Activated CD8-positive, alpha-beta T cell treated with anti-CD3 and anti-CD28 coated beads, Interleukin-2, amount 10 ng/mL, durations not matched to agents 7 days and 5 days (primary cell): Measurements from ENCODE around the gene PTPRM. TPM values are rescaled to one million over a fixed set of nuclear protein-coding genes. Genes with fewer than 3 reads are reported as not detected.

Experiments
- ATAC-seq: fragments of 150-1000 bp; cut with Tn5 transposase; one replicate; pipeline ENCODE4 v1.10.0; 2021; ENCODE audit warnings: moderate library complexity
- CTCF ChIA-PET: fragments of 350-600 bp; sonication (Branson Sonifier 250); formaldehyde crosslinking; loops from one replicate; lab custom pipeline; 2021; ENCODE audit warnings: antibody characterized with exemption; lab: Charles Lee
- POLR2A ChIA-PET: fragments of 350-600 bp; sonication (Branson Sonifier 250); formaldehyde crosslinking; loops from one replicate; lab custom pipeline; 2021; ENCODE audit warnings: antibody characterized with exemption; lab: Charles Lee
- DNase-seq: peaks from one replicate; pipeline ENCODE4 v3.0.0-alpha.2; 2020
- H3K27ac Mint-ChIP-seq: one replicate; pipeline ENCODE4 v1.8.0; 2021; ENCODE audit warnings: mild to moderate bottlenecking, mixed read lengths
- H3K27me3 Mint-ChIP-seq: one replicate; pipeline ENCODE4 v1.8.0; 2021; ENCODE audit warnings: low read depth, mixed read lengths
- H3K36me3 Mint-ChIP-seq: one replicate; pipeline ENCODE4 v1.8.0; 2021; ENCODE audit warnings: low read depth, mixed read lengths
- H3K4me1 Mint-ChIP-seq: one replicate; pipeline ENCODE4 v1.8.0; 2021; ENCODE audit warnings: low read depth, mixed read lengths
- H3K4me3 Mint-ChIP-seq: one replicate; pipeline ENCODE4 v1.8.0; 2021; ENCODE audit warnings: mild to moderate bottlenecking, mixed read lengths
- H3K9me3 Mint-ChIP-seq: one replicate; pipeline ENCODE4 v1.8.0; 2022; ENCODE audit warnings: mixed read lengths; ENCODE audit not compliant: insufficient read depth
- total RNA-seq, 2 experiments: library from RNA; stranded (reverse); gene quantifications; one replicate each; pipeline ENCODE4 v1.2.3, GENCODE V29; 2021

Gene PTPRM
- total RNA-seq, 2 experiments from 2014 or later: 0.76 to 1.0 TPM

DNA sequence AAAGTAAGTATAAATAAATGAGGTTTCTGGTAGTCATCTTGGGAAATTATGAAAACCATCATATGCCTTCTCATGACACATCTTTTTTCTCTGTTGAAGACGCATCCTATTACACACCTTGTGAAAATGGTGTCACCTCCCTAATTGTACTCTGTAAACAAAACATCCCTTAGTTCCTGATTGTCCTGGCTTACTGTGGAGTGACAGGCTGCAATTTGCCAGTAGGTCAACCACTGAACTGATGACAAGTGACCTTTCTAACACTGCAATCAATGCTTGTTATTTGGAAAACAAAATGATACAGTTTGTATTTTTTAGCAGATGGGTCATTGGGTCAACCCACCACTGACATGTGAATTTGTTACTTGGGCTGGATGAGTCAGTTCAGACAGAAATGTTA, 219.5 kb downstream of the PTPRM start:
- CTCF ChIA-PET: no interaction called here

DNA sequence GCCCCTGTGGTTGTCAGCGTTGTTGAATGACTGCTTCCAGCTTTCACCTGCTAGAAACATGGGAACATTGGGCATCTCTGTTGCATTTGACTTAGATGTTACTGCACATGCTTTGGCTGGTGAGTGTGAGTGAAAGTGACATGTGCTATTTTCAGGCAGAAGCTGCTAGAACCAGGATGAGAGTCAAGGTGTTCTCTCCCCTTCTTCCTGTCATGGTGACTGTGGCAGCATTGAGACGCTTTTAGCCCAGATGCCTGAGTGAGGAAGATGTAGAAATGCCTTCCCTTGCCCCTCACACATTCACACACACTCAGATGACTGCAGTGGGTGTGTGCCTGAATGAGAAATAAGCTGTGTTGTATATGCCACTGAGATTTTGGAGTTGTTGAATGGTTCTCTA, 220.2 kb downstream of the PTPRM start:
- POLR2A ChIA-PET: no interaction called here
- CTCF ChIA-PET: no interaction called here
- Mint-ChIP-seq H3K27ac (no peak overlapping the region), H3K4me1 (no peaks in the 10 kb centered on the region), H3K36me3 (no peaks in the 10 kb centered on the region), H3K27me3 (no peaks in the 10 kb centered on the region), H3K4me3 (no peak overlapping the region), H3K9me3 (no peaks in the 10 kb centered on the region)
- DNase-seq (no peak), ATAC-seq (no peak)

More for the DNA sequence above, 219.5 kb downstream of the PTPRM start:
- ATAC-seq (no peak), DNase-seq (no peak)
- POLR2A ChIA-PET: no interaction called here
- H3K4me1 Mint-ChIP-seq: no peaks in the 10 kb centered on the region
- H3K4me3 Mint-ChIP-seq: no peak overlapping the region
- no peaks in the 10 kb centered on the region for H3K27me3 Mint-ChIP-seq
- H3K36me3 Mint-ChIP-seq: no peaks in the 10 kb centered on the region
- no peaks in the 10 kb centered on the region for H3K9me3 Mint-ChIP-seq
- no peak overlapping the region for H3K27ac Mint-ChIP-seq

DNA sequence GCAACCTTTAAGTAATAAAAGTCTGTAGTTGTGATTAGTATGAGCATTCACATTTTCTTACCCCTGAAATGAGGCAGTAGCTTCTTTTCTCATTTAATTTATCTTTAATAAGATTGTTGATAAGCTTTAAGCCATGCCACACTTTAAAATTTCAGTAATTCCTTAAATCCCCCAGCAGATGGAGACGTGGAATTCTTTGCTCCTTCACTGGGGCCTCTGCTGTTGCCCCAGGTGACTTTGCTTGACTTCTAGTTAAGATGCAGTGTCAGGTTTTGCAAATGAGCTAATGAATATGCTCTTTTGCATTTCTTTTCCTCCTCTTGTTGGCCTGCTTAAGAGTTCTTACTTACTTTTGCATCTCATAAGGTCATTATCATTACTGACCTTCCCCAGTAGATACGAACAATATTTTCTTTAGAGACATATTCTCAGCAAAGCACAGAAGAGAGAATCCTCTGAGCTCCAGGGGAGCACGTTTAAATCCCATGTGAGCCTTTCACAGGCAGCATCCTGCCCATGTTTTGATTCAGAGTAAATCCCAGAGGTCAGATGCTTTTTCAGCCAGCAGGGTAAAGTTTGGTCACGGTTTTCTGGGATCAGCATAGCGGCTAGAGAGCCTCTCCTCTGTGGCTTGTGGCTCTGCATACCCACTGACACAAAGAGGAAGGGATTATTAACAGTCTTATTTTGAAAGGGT, 222.9 kb downstream of the PTPRM start:
- Mint-ChIP-seq H3K9me3 (no peaks in the 10 kb centered on the region), H3K4me1 (no peaks in the 10 kb centered on the region), H3K36me3 (no peaks in the 10 kb centered on the region), H3K4me3 (no peak overlapping the region), H3K27ac (no peak overlapping the region), H3K27me3 (no peaks in the 10 kb centered on the region)
- ATAC-seq (no peak), DNase-seq (no peak)
- ChIA-PET POLR2A (no interaction called here), CTCF (no interaction called here)

DNA sequence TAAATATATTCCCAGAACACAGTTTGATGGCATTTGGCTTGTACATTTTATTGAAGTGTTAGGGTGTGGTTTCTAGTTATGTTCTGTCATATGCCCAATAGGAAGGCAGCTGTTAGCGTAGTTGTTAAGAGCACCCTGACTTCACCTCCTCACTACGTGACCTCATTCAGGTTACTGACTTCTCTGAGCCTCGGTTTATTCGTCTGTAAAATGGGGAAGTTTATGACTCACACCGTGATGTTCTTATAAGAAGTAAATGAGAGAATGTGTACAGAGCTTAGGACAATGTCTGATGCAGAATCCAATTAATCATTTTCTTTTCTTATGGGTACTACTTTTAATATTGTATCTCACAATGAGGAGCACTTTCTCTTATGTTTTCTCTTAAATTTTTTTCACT, 226.0 kb downstream of the PTPRM start:
- DNase-seq: no peak
- Mint-ChIP-seq H3K4me3 (no peak overlapping the region), H3K27me3 (no peaks in the 10 kb centered on the region), H3K4me1 (no peaks in the 10 kb centered on the region), H3K9me3 (no peaks in the 10 kb centered on the region), H3K36me3 (no peaks in the 10 kb centered on the region), H3K27ac (no peak overlapping the region)
- no peak for ATAC-seq
- CTCF ChIA-PET: no interaction called here
- POLR2A ChIA-PET: no interaction called here

DNA sequence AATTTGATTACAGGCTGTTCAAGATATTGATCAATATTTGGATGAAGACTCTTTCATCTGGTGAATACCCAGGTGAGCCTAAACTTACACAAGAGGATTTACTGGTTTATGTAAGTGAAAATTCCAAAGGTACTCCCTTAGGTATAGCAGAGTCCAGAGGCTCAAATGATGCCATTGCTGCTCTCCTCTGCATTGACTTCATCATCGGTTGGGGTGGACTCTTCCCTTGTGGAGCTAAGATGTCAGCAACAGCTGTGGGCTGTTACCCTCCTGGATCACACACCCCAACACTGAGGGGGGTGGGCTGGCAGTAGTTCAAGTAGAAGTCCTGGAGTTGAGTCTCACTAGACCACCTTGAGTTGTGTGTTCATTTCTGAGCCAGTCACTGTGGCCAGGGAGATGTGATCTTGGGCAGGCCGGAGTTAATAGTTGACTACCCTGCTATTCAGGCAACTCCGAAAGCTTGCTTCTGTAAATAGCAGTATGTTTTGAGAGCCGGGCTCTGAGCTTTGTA, 236.9 kb downstream of the PTPRM start:
- H3K27ac Mint-ChIP-seq: no peak overlapping the region
- CTCF ChIA-PET: no interaction called here
- ATAC-seq (no peak), DNase-seq (no peak)
- no peaks in the 10 kb centered on the region for H3K27me3 Mint-ChIP-seq
- H3K4me1 Mint-ChIP-seq: no peaks in the 10 kb centered on the region
- H3K4me3 Mint-ChIP-seq: no peak overlapping the region
- H3K36me3 Mint-ChIP-seq: no peaks in the 10 kb centered on the region
- H3K9me3 Mint-ChIP-seq: no peaks in the 10 kb centered on the region
- POLR2A ChIA-PET: no interaction called here

DNA sequence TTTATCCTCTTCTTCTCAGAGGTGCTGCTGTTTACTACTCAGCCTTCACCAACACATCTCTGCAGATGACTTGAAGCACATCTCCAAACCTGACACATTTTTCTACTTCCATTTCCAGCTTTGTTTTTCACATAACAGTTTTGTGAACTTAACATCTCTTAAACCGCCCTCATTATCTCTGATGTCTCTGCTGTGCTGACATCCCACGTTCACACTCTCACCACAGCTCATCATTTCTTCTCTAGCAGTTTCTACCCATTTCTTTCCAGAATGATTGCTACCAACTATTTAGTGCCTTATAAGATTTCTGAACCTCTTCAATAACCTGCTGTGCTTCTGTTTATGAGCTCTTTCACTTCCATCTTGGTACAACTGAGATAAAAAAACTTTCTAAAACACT, 238.0 kb downstream of the PTPRM start:
- ChIA-PET POLR2A (interaction anchor here (0.5 kb wide), 1 partner anchor 1473 kb away, joined by 5 read pairs; no protein-coding TSS in a partner anchor), CTCF (no interaction called here)
- DNase-seq (no peak), ATAC-seq (no peak)
- no peaks in the 10 kb centered on the region for H3K27me3 Mint-ChIP-seq
- no peak overlapping the region for H3K27ac Mint-ChIP-seq
- H3K36me3 Mint-ChIP-seq: no peaks in the 10 kb centered on the region
- no peaks in the 10 kb centered on the region for H3K9me3 Mint-ChIP-seq
- H3K4me1 Mint-ChIP-seq: no peaks in the 10 kb centered on the region
- no peak overlapping the region for H3K4me3 Mint-ChIP-seq

DNA sequence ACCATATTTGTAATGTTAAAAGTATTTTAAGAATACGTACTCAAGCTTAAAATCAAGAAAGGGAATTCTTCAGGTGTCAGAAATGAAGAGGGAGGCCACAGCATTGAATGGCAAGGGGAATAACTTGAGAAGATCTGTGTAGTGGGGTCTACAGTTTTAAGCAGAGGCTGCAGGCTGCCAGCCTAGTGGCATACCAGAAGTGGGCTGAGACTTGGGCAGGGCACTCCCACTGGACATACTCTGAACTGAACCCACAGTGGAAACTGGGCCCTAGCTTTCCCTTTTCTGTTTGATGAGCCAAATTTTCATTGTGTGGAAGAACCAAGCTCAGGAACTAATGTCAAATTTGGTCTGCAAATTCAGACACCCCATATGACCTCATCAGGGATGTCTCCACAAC, 238.8 kb downstream of the PTPRM start:
- DNase-seq: no peak
- H3K36me3 Mint-ChIP-seq: no peaks in the 10 kb centered on the region
- no peak overlapping the region for H3K4me3 Mint-ChIP-seq
- POLR2A ChIA-PET: no interaction called here
- H3K27ac Mint-ChIP-seq: no peak overlapping the region
- no peaks in the 10 kb centered on the region for H3K9me3 Mint-ChIP-seq
- ATAC-seq: no peak
- no peaks in the 10 kb centered on the region for H3K4me1 Mint-ChIP-seq
- CTCF ChIA-PET: no interaction called here
- no peaks in the 10 kb centered on the region for H3K27me3 Mint-ChIP-seq

DNA sequence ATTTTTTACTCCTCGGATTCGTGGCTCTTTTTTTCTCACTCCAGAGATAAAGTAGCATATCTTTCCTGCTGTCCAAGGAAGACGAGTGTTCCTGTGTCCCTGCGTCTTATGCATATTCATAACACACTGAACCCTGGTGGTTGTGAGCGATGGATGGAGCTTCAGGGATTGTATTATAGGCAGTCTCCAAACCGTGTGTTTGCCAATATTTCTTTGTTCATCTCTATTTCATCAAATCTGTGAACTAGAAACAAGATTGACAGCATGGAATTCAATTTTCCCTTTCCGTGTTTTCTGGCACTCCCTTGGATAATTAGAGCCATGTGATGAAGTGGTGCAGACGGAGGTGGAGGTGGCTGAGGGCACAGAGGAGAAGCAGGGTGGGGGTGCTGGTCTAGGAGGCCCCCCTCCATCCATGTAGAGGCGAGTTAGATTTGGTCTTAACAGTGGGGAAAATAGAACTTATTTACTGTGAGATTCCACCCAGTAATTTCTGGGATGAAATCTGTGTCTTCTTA, 240.9 kb downstream of the PTPRM start:
- no peaks in the 10 kb centered on the region for H3K36me3 Mint-ChIP-seq
- ChIA-PET CTCF (no interaction called here), POLR2A (no interaction called here)
- DNase-seq (no peak), ATAC-seq (no peak)
- no peak overlapping the region for H3K27ac Mint-ChIP-seq
- H3K9me3 Mint-ChIP-seq: no peaks in the 10 kb centered on the region
- H3K4me1 Mint-ChIP-seq: no peaks in the 10 kb centered on the region
- H3K27me3 Mint-ChIP-seq: no peaks in the 10 kb centered on the region
- H3K4me3 Mint-ChIP-seq: no peak overlapping the region

DNA sequence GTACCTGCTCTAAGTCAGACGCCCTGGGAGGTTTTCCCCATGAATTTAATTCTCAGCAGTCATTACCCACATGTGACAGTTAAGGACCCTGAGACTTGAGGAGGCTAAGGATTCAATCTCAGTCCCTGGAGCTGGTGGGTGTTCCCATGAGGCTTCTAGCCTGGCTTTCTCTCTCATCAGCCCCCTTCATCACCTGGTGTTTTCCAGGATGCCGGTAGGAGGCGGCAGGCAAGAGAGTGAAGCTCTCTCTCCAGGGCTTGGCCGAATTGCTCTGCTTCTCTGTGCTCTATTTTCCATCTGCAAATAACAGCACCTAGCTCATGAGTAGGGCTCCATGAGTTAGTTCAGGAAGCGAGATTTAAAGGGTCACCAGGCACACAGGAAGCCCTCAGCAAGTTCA, 241.9 kb downstream of the PTPRM start:
- DNase-seq (no peak), ATAC-seq (no peak)
- no peaks in the 10 kb centered on the region for H3K36me3 Mint-ChIP-seq
- CTCF ChIA-PET: no interaction called here
- no peak overlapping the region for H3K4me3 Mint-ChIP-seq
- no peaks in the 10 kb centered on the region for H3K4me1 Mint-ChIP-seq
- no peaks in the 10 kb centered on the region for H3K27me3 Mint-ChIP-seq
- H3K27ac Mint-ChIP-seq: no peak overlapping the region
- no peaks in the 10 kb centered on the region for H3K9me3 Mint-ChIP-seq
- POLR2A ChIA-PET: no interaction called here

DNA sequence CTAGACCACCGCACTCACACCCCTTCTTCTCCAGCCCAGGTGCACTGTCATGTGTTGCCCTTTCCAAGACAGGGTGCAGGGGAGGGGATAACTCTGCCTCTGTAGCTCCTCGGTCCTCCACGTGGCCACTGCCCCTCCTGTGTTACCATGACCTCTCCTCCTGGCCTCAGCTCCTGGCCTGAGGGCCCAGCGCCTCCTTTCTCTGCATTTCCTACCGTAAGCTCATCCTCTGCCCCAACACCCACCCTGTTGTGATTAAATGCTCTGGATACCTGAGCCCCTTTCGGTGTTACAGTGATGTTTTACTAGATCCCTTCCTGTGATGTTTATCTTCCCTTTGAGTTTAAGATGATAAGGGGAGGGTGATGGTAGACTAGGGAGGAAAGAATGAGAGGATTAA, 242.3 kb downstream of the PTPRM start:
- ATAC-seq: no peak
- CTCF ChIA-PET: no interaction called here
- H3K27me3 Mint-ChIP-seq: no peaks in the 10 kb centered on the region
- POLR2A ChIA-PET: no interaction called here
- H3K36me3 Mint-ChIP-seq: no peaks in the 10 kb centered on the region
- no peaks in the 10 kb centered on the region for H3K4me1 Mint-ChIP-seq
- no peak overlapping the region for H3K27ac Mint-ChIP-seq
- DNase-seq: no peak
- peaks cover 4% of the 10 kb centered on the region for H3K9me3 Mint-ChIP-seq
- H3K4me3 Mint-ChIP-seq: no peak overlapping the region

DNA sequence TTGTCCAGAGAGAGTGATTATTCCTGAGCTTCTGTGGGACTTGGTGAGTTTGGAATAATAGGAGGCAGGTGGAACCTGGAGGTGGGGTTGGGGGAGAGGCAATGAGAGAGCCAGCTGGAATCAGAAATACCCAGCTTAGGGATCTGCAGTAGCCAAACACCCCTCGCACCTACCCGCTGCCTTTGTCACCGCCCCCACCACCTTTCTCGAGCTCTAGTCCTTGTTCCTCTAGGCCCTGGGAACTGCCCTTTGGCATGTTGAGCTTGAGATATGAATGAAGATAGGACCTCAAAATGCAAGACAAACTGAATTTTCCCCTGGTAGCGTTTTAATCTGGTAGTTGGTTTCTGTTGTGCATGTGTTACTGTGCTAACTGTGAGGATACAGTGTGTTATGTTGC, 242.9 kb downstream of the PTPRM start:
- ChIA-PET CTCF (no interaction called here), POLR2A (no interaction called here)
- no peak for DNase-seq
- peaks cover 9% of the 10 kb centered on the region for H3K9me3 Mint-ChIP-seq
- H3K4me3 Mint-ChIP-seq: no peak overlapping the region
- H3K4me1 Mint-ChIP-seq: no peaks in the 10 kb centered on the region
- H3K36me3 Mint-ChIP-seq: no peaks in the 10 kb centered on the region
- no peak for ATAC-seq
- H3K27me3 Mint-ChIP-seq: no peaks in the 10 kb centered on the region
- H3K27ac Mint-ChIP-seq: no peak overlapping the region

DNA sequence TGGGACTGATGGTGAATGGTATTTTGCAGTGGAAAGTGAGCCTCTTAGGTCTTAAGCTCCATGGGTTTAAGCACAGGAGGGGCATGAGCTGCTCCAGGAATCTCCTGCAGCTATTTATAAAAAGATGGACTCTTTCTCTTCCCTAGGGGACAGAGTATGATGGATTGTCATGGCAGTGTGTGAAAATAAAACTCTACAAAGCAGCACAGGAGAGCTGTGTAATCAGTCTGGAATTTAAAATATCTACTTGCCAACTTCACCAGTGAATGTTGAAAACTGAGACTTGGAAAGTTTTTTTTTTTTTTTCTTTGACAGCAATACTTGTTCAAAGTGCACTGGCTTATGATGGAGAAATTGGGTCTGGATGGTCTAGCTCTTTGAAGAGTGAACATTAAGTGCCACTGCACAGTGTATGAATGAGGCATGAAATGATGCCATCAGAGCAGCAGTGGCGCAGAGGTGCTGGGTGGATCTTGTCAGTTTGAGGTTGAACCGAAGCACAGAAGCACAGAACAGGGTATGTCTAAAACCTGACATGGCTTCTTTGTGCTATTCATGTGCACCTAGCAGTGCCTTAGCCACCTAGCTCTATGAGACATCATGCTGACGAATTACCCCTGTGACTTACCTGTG, 245.4 kb downstream of the PTPRM start:
- no peak for ATAC-seq
- no peaks in the 10 kb centered on the region for H3K4me1 Mint-ChIP-seq
- H3K4me3 Mint-ChIP-seq: no peak overlapping the region
- ChIA-PET CTCF (no interaction called here), POLR2A (no interaction called here)
- H3K36me3 Mint-ChIP-seq: no peaks in the 10 kb centered on the region
- no peaks in the 10 kb centered on the region for H3K27me3 Mint-ChIP-seq
- no peak for DNase-seq
- no peak overlapping the region for H3K27ac Mint-ChIP-seq
- peaks cover 26% of the 10 kb centered on the region for H3K9me3 Mint-ChIP-seq
